HG02571 (cell line): ENCODE results near the gene NAV2.

Experiments used
- ATAC-seq: cut with Tn5 transposase; IDR thresholded peaks from one replicate; pipeline ENCODE4 v1.9.1; 2021; ENCODE audit warnings: mild to moderate bottlenecking, moderate library complexity; ENCODE audit not compliant: unreplicated experiment

Gene NAV2

GRCh38 chr11:19714387-19715363 is 2.0 kb downstream of the NAV2 start:
- ATAC-seq: no peak

- no peak for ATAC-seq
These were observed 2.7 kb downstream of the NAV2 start for GRCh38 chr11:19715373-19715772.

GRCh38 chr11:19718051-19718450 is 5.4 kb downstream of the NAV2 start:
- no peak for ATAC-seq

- no peak for ATAC-seq
These were observed 6.3 kb downstream of the NAV2 start for GRCh38 chr11:19718951-19719350.

- ATAC-seq: no peak
These were observed 7.3 kb downstream of the NAV2 start for GRCh38 chr11:19719960-19720359.

GRCh38 chr11:19721176-19721575 is 8.5 kb downstream of the NAV2 start:
- ATAC-seq: no peak

GRCh38 chr11:19722702-19723101 is 10.1 kb downstream of the NAV2 start:
- ATAC-seq: no peak

- ATAC-seq: no peak
These were observed 11.1 kb downstream of the NAV2 start for GRCh38 chr11:19723572-19724342.

GRCh38 chr11:19724765-19725164 is 12.1 kb downstream of the NAV2 start:
- ATAC-seq: no peak

- no peak for ATAC-seq
These were observed 12.9 kb downstream of the NAV2 start for GRCh38 chr11:19725379-19726079.

- no peak for ATAC-seq
These were observed 14.6 kb downstream of the NAV2 start for GRCh38 chr11:19727246-19727645.

GRCh38 chr11:19728436-19728835 is 15.8 kb downstream of the NAV2 start:
- ATAC-seq: no peak

- ATAC-seq: no peak
These were observed 16.5 kb downstream of the NAV2 start for GRCh38 chr11:19729141-19729540.

GRCh38 chr11:19730373-19730772 is 17.7 kb downstream of the NAV2 start:
- no peak for ATAC-seq

- ATAC-seq: no peak
These were observed 21.5 kb downstream of the NAV2 start for GRCh38 chr11:19734171-19734570.

GRCh38 chr11:19735157-19735908 is 22.7 kb downstream of the NAV2 start:
- ATAC-seq: no peak

GRCh38 chr11:19735909-19736498 is 23.4 kb downstream of the NAV2 start:
- no peak for ATAC-seq

- no peak for ATAC-seq
These were observed 24.2 kb downstream of the NAV2 start for GRCh38 chr11:19736831-19737230.

- ATAC-seq: no peak
These were observed 24.9 kb downstream of the NAV2 start for GRCh38 chr11:19737575-19737974.

GRCh38 chr11:19738124-19738523 is 25.5 kb downstream of the NAV2 start:
- no peak for ATAC-seq
